Measurements from ENCODE around the gene LAGE3.

- no peak for TF ChIP-seq CTCF (IDR thresholded peaks at IDR 0.05)
- TF ChIP-seq POLR2AphosphoS5 (IDR thresholded peaks at IDR 0.05): no peak
- TF ChIP-seq POLR2A (IDR thresholded peaks at IDR 0.05): no peak
- no peak for TF ChIP-seq EP300 (IDR thresholded peaks at IDR 0.05)
Measured at GRCh38 chrX:154525606-154526490, 46.8 kb upstream of the LAGE3 start.

Measured in suprapubic skin (tissue), 4 donors.